ENCODE data around the gene P2RY8. TPM values are rescaled to one million over a fixed set of nuclear protein-coding genes. Genes with fewer than 3 reads are reported as not detected.
"Not testable (repeated sequence)": the region's sequence is repeated elsewhere in the genome, so short reads cannot be mapped to it uniquely, and the experiment has no call there.

Gene P2RY8
- total RNA-seq, result under 0.01 TPM

GRCh38 chrX:1537031-1537715, at the start of gene P2RY8:
Gene P2RY8, minus strand, starts transcription at chrX:1537185. Its CDS starts 70,627 bp downstream, at chrX:1466558.
- DNase-seq (ENCODE audit: low spot score in 2 of 2), result no peak
- no peak for FAIRE-seq

GRCh38 chrX:1584237-1585011, 47.4 kb upstream of the P2RY8 start:
- FAIRE-seq (no peak), DNase-seq (ENCODE audit: low spot score in 2 of 2) (no peak)

GRCh38 chrX:1582686-1583437, 45.9 kb upstream of the P2RY8 start:
- FAIRE-seq (no peak), DNase-seq (ENCODE audit: low spot score in 2 of 2) (no peak)

GRCh38 chrX:1581132-1581531, 44.1 kb upstream of the P2RY8 start:
- FAIRE-seq, result no peak
- no peak for DNase-seq (ENCODE audit: low spot score in 2 of 2)

- no peak for DNase-seq (ENCODE audit: low spot score in 2 of 2)
- FAIRE-seq, result no peak
Measured at GRCh38 chrX:1578511-1579173, 41.7 kb upstream of the P2RY8 start.

- no peak for FAIRE-seq
Measured at GRCh38 chrX:1577845-1578244, 40.9 kb upstream of the P2RY8 start.

GRCh38 chrX:1576201-1576992, 39.4 kb upstream of the P2RY8 start:
- FAIRE-seq (no peak), DNase-seq (ENCODE audit: low spot score in 2 of 2) (no peak)

More at GRCh38 chrX:1577845-1578244, 40.9 kb upstream of the P2RY8 start:
- DNase-seq (ENCODE audit: low spot score in 2 of 2), result no peak

- FAIRE-seq; DNase-seq (ENCODE audit: low spot score in 2 of 2): not testable (repeated sequence)
Measured at GRCh38 chrX:1574181-1574580, 37.2 kb upstream of the P2RY8 start.

- FAIRE-seq (no peak), DNase-seq (ENCODE audit: low spot score in 2 of 2) (no peak)
Measured at GRCh38 chrX:1564750-1565683, 28.0 kb upstream of the P2RY8 start.

GRCh38 chrX:1564077-1564476, 27.1 kb upstream of the P2RY8 start:
- FAIRE-seq; DNase-seq (ENCODE audit: low spot score in 2 of 2): not testable (repeated sequence)

GRCh38 chrX:1561164-1561563, 24.2 kb upstream of the P2RY8 start:
- DNase-seq (ENCODE audit: low spot score in 2 of 2), result no peak
- FAIRE-seq, result no peak

- no peak for FAIRE-seq
Measured at GRCh38 chrX:1558761-1559468, 21.9 kb upstream of the P2RY8 start.

GRCh38 chrX:1557442-1557841, 20.5 kb upstream of the P2RY8 start:
- DNase-seq (ENCODE audit: low spot score in 2 of 2); FAIRE-seq: not testable (repeated sequence)

More at GRCh38 chrX:1558761-1559468, 21.9 kb upstream of the P2RY8 start:
- no peak for DNase-seq (ENCODE audit: low spot score in 2 of 2)

- no peak for DNase-seq (ENCODE audit: low spot score in 2 of 2)
- FAIRE-seq, result no peak
Measured at GRCh38 chrX:1555370-1555769, 18.4 kb upstream of the P2RY8 start.

- no peak for DNase-seq (ENCODE audit: low spot score in 2 of 2)
- FAIRE-seq, result no peak
Measured at GRCh38 chrX:1554469-1555210, 17.7 kb upstream of the P2RY8 start.

- FAIRE-seq, result no peak
- DNase-seq (ENCODE audit: low spot score in 2 of 2), result no peak
Measured at GRCh38 chrX:1551959-1552546, 15.1 kb upstream of the P2RY8 start.

- DNase-seq (ENCODE audit: low spot score in 2 of 2), result no peak
- no peak for FAIRE-seq
Measured at GRCh38 chrX:1546691-1547251, 9.8 kb upstream of the P2RY8 start.
